NB4 (cell line): ENCODE results near the gene HAUS7.

ENCODE experiments used
- DNase-seq: peaks from one replicate; pipeline ENCODE4 v3.0.0; 2010; ENCODE audit warnings: low read depth
- H3K4me3 ChIP-seq: one replicate; pipeline ENCODE4 v1.5.1; 2011; ENCODE audit warnings: mild to moderate bottlenecking, low read depth, low read length, moderate library complexity
- MYC ChIP-seq: IDR thresholded peaks from 2 replicates; pipeline ENCODE4 v1.6.1; 2011; ENCODE audit warnings: low read depth, low read length
- POLR2A ChIP-seq: IDR thresholded peaks from 2 replicates; pipeline ENCODE4 v1.6.1; 2011; ENCODE audit warnings: mild to moderate bottlenecking; ENCODE audit not compliant: insufficient read length; ENCODE audit errors: extremely low read depth
- TF ChIP-seq, protein P1 (sequence below): IDR thresholded peaks from one replicate; pipeline ENCODE4 v1.5.1; 2012; ENCODE audit warnings: low read depth, low read length
- TF ChIP-seq, protein P2 (sequence below): IDR thresholded peaks from 2 replicates; pipeline ENCODE4 v1.6.1; 2011; ENCODE audit warnings: low read depth, low read length

The HAUS7 gene

DNA sequence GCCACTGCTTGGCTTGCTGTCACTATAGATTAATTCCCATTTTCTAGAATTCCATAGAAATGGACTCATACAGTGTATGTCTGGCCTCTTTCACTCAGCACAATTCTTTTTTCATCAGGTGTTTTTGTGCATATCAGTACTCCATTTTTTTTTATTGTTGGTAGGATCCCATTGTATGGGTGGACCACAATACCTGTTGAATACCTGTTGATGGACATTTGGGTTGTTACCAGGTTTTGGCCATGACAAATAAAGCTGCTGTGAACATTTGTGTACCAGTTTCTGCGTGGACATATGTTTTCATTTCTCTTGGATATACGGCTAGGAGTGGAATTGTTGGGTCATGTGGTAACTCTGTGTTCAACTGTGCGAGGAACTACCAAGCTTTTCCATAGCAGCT lies 44.2 kb downstream of the HAUS7 start:
- H3K4me3 ChIP-seq, result no peak overlapping the region
- DNase-seq, result no peak
- TF ChIP-seq POLR2A (no peak), MYC (no peak)
- TF ChIP-seq, protein P1, sequence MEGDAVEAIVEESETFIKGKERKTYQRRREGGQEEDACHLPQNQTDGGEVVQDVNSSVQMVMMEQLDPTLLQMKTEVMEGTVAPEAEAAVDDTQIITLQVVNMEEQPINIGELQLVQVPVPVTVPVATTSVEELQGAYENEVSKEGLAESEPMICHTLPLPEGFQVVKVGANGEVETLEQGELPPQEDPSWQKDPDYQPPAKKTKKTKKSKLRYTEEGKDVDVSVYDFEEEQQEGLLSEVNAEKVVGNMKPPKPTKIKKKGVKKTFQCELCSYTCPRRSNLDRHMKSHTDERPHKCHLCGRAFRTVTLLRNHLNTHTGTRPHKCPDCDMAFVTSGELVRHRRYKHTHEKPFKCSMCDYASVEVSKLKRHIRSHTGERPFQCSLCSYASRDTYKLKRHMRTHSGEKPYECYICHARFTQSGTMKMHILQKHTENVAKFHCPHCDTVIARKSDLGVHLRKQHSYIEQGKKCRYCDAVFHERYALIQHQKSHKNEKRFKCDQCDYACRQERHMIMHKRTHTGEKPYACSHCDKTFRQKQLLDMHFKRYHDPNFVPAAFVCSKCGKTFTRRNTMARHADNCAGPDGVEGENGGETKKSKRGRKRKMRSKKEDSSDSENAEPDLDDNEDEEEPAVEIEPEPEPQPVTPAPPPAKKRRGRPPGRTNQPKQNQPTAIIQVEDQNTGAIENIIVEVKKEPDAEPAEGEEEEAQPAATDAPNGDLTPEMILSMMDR, result no peak
- TF ChIP-seq, protein P2, sequence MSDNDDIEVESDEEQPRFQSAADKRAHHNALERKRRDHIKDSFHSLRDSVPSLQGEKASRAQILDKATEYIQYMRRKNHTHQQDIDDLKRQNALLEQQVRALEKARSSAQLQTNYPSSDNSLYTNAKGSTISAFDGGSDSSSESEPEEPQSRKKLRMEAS, result no peak

DNA sequence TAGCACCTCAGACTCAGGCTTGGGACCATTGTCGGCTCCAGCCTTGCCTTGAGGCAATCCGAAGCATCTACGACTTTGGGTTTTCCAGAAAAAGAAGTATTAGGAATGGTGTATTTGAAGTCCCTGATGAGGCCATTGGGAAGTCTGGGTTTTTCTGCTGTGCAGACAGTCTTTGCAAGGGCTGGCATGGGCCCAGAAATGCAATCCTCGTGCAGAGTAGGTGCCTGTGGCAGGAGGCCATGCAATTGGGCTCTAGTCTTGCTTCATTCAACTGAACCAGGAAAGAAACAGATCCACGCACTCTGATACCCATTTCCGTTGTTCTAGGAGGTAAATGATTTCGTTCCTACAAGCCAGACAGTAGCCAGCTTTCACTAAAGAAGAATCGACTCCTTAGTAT lies 46.7 kb downstream of the HAUS7 start:
- TF ChIP-seq POLR2A (no peak), MYC (no peak)
- TF ChIP-seq, protein P2, result no peak
- TF ChIP-seq, protein P1, result no peak
- no peak overlapping the region for H3K4me3 ChIP-seq
- no peak for DNase-seq

DNA sequence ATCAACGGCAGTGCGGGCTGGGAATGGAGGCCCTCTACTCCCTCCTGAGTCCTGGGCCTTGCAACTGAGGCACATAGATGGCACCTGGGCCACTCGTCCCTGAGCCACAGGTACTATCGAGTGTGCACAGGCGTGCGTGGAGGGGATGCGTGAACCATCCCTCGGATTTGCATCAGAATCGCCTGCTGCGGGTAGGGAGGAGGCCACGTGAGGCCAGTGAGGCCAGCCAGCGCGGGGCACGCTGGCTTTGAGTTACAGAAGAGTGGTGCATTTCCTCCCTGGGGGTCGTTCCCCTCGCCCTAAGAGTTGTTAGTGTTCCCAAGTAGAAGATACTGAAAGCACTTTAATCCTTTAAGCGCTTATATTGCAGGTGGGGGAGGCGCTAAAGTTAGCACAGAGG lies 48.5 kb downstream of the HAUS7 start:
- TF ChIP-seq, protein P2, result no peak
- TF ChIP-seq, protein P1, result no peak
- no peak for TF ChIP-seq POLR2A
- TF ChIP-seq MYC, result no peak
- no peak for DNase-seq
- H3K4me3 ChIP-seq, result no peak overlapping the region

DNA sequence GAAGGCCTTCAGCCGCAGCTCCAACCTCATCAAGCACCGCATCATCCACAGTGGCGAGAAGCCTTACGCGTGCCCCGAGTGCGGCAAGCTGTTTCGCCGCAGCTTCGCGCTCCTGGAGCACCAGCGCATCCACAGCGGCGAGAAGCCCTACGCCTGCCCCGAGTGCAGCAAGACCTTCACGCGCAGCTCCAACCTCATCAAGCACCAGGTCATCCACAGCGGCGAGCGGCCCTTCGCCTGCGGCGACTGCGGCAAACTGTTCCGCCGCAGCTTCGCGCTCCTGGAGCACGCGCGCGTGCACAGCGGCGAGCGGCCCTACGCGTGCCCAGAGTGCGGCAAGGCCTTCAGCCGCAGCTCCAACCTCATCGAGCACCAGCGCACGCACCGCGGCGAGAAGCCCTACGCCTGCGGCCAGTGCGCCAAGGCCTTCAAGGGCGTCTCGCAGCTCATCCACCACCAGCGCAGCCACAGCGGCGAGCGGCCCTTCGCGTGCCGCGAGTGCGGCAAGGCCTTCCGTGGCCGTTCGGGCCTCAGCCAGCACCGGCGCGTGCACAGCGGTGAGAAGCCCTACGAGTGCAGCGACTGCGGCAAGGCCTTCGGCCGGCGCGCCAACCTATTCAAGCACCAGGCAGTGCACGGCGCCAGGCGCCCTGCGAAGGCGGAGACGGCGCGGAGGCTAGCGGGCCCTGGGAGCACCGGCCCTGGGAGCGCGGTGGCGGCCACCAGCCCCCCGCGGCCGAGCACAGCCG lies 49.4 kb downstream of the HAUS7 start:
- H3K4me3 ChIP-seq, result no peak overlapping the region
- no peak for DNase-seq
- TF ChIP-seq, protein P1, result no peak
- TF ChIP-seq, protein P2, result no peak
- TF ChIP-seq MYC (no peak), POLR2A (no peak)

DNA sequence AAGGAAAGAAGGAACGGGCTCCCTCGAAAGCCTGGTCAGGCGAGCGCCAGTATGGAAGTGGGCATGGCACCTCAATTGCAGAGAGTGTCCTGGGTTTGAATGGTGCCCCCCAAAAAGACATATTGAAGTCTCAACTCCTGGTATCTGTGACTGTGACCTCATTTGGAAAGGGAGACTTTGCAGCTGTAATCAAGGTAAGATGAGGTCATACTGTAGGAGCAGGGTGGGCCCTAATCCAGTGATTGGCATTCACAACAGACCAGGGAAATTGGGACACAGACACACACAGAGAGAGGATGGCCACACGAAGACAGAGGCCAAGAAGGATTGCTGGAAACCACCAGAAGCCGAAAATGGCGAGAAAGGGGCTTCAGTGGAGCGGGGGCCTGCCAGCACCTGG lies 52.7 kb downstream of the HAUS7 start:
- TF ChIP-seq MYC, result no peak
- TF ChIP-seq, protein P1, result no peak
- no peak for DNase-seq
- no peak overlapping the region for H3K4me3 ChIP-seq

DNA sequence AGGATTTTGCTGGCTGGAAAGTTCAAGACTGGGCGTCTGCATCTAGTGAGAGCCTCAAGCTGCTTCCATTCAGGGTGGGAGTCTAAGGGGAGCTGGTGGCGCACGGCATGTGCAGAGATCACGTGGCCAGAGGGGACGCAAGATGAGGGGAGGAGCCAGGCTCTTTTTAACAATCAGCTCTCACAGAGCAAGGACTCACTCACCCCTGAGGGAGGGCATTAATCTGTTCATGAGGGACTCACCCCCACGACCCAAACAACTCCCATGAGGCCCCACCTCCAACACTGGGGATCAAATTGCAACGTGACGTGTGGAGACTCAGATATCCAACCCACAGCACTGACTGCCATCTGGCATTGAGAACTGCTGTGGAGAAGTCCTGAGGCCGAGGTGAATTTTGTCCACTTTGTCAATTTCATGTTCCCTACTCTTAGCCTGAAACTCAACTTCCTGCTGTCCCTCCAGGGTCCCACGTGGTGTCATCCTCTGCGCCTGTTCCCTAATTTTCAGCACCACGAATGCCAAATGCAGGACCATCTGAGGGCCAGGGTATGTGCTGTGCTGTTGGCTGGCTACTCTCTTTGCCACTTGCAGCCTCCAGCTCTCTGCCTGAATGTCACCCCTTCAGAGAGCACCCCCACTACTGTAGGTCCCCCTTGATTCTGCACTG lies 53.5 kb downstream of the HAUS7 start:
- no peak for DNase-seq
- no peak overlapping the region for H3K4me3 ChIP-seq
- TF ChIP-seq MYC, result no peak
- TF ChIP-seq, protein P1, result no peak
- TF ChIP-seq, protein P2, result no peak
- TF ChIP-seq POLR2A, result no peak
